Stimulated activated CD4-positive, alpha-beta T cell treated with anti-CD3 and anti-CD28 coated beads, Interleukin-4, amount 100 ng/mL, for 24 hours (primary cell): Measurements from ENCODE around the gene MMEL1.

Experiments
- DNase-seq: peaks from one replicate; pipeline ENCODE4 v3.0.0-alpha.2; 2020

MMEL1 gene

GRCh38 chr1:2590233-2591141 lies 42.3 kb downstream of the MMEL1 start:
- no peak for DNase-seq

GRCh38 chr1:2589431-2590232 lies 43.2 kb downstream of the MMEL1 start:
- no peak for DNase-seq

- no peak for DNase-seq
Observed at GRCh38 chr1:2588661-2589430, 44.0 kb downstream of the MMEL1 start.

GRCh38 chr1:2587860-2588571 lies 44.8 kb downstream of the MMEL1 start:
- DNase-seq = no peak

- DNase-seq = peak; percentile 33
Observed at GRCh38 chr1:2587071-2587859, 45.6 kb downstream of the MMEL1 start.

- peak; percentile 98 for DNase-seq
Observed at GRCh38 chr1:2586154-2587070, 46.4 kb downstream of the MMEL1 start, which contains the start of gene PRXL2B. PRXL2B (plus strand) TSS chr1:2586777; CDS start chr1:2586886, 109 bp downstream.

GRCh38 chr1:2585318-2586092 lies 47.3 kb downstream of the MMEL1 start:
- DNase-seq = peak; percentile 70

GRCh38 chr1:2584686-2585317 lies 48.0 kb downstream of the MMEL1 start:
- DNase-seq = no peak

GRCh38 chr1:2583871-2584351 lies 48.9 kb downstream of the MMEL1 start:
- peak; percentile 55 for DNase-seq

GRCh38 chr1:2583331-2583791 lies 49.5 kb downstream of the MMEL1 start:
- peak; percentile 51 for DNase-seq

- DNase-seq = no peak
Observed at GRCh38 chr1:2582391-2582790, 50.4 kb downstream of the MMEL1 start.

GRCh38 chr1:2580691-2581090 lies 52.1 kb downstream of the MMEL1 start:
- no peak for DNase-seq

- no peak for DNase-seq
Observed at GRCh38 chr1:2578758-2579118, 54.1 kb downstream of the MMEL1 start.

GRCh38 chr1:2577565-2578075 lies 55.2 kb downstream of the MMEL1 start:
- DNase-seq = peak; percentile 56

- DNase-seq = no peak
Observed at GRCh38 chr1:2575801-2576663, 56.8 kb downstream of the MMEL1 start.

GRCh38 chr1:2574350-2574749 lies 58.5 kb downstream of the MMEL1 start:
- no peak for DNase-seq

- no peak for DNase-seq
Observed at GRCh38 chr1:2573250-2573920, 59.4 kb downstream of the MMEL1 start.
